PFSK-1 (cell line): ENCODE data around the gene UNC13C.

ENCODE experiments used
- FOXP2 ChIP-seq: optimal IDR thresholded peaks from 2 replicates; pipeline ENCODE3; 2011; ENCODE audit warnings: borderline replicate concordance, control low read depth, inconsistent platforms; ENCODE audit not compliant: insufficient read depth; ENCODE audit errors: extremely low read length, extremely low read depth
- POLR2AphosphoS5 ChIP-seq: IDR thresholded peaks from 2 replicates; pipeline ENCODE4 v1.6.1; 2012; ENCODE audit warnings: low read depth, mild to moderate bottlenecking, control low read depth, low read length, moderate library complexity
- REST ChIP-seq, 2 experiments: IDR thresholded peaks; 2 replicates each; pipeline versions ENCODE4 v1.6.1 to v1.8.0; 2011 to 2012; ENCODE audit warnings: low read depth in 2 of 2, low read length in 2 of 2, control low read depth in 1 of 2, inconsistent platforms in 1 of 2, mild to moderate bottlenecking in 1 of 2, moderate library complexity in 1 of 2; ENCODE audit not compliant: insufficient read depth in 1 of 2
- SIN3A ChIP-seq: IDR thresholded peaks from 2 replicates; pipeline ENCODE4 v1.6.1; 2012; ENCODE audit warnings: mild to moderate bottlenecking, low read length, moderate library complexity, borderline replicate concordance; ENCODE audit not compliant: insufficient read depth
- TAF1 ChIP-seq: IDR thresholded peaks from 2 replicates; pipeline ENCODE4 v1.6.1; 2012; ENCODE audit warnings: low read length, control low read depth, borderline replicate concordance; ENCODE audit not compliant: insufficient read depth

The UNC13C gene

GRCh38 chr15:53962646-53963561, 15.3 kb upstream of the UNC13C start:
- TF ChIP-seq FOXP2 (no peak), REST (IDR thresholded peaks at IDR 0.05; ENCODE audit: insufficient read depth in 1 of 2, low read depth in 2 of 2, low read length in 2 of 2) (no peak), POLR2AphosphoS5 (no peak), SIN3A (no peak), TAF1 (no peak)

GRCh38 chr15:53963801-53964200, 14.4 kb upstream of the UNC13C start:
- no peak for TF ChIP-seq TAF1
- no peak for TF ChIP-seq SIN3A
- TF ChIP-seq POLR2AphosphoS5, result no peak
- no peak for TF ChIP-seq REST (IDR thresholded peaks at IDR 0.05; ENCODE audit: insufficient read depth in 1 of 2, low read depth in 2 of 2, low read length in 2 of 2)
- no peak for TF ChIP-seq FOXP2

- TF ChIP-seq FOXP2, result no peak
- no peak for TF ChIP-seq TAF1
- TF ChIP-seq SIN3A, result no peak
- no peak for TF ChIP-seq REST (IDR thresholded peaks at IDR 0.05; ENCODE audit: insufficient read depth in 1 of 2, low read depth in 2 of 2, low read length in 2 of 2)
- TF ChIP-seq POLR2AphosphoS5, result no peak
These were observed 4.1 kb upstream of the UNC13C start for GRCh38 chr15:53974121-53974520.

- TF ChIP-seq TAF1 (no peak), POLR2AphosphoS5 (no peak), SIN3A (no peak), FOXP2 (no peak), REST (IDR thresholded peaks at IDR 0.05; ENCODE audit: insufficient read depth in 1 of 2, low read depth in 2 of 2, low read length in 2 of 2) (no peak)
These were observed 3.4 kb upstream of the UNC13C start for GRCh38 chr15:53974813-53975212.
